Endodermal cell (in vitro differentiated cells): ENCODE results near the gene SSRP1. TPM values are rescaled to one million over a fixed set of nuclear protein-coding genes. Genes with fewer than 3 reads are reported as not detected.

ENCODE experiments used
- DNase-seq: peaks from one replicate; pipeline ENCODE4 v3.0.0-alpha.2; 2017
- H3K27ac ChIP-seq: 2 replicates; pipeline ENCODE4 v1.5.1; 2013; ENCODE audit warnings: mild to moderate bottlenecking, low read depth, low read length, moderate library complexity
- H3K27me3 ChIP-seq: 2 replicates; pipeline ENCODE4 v1.6.1; 2013; ENCODE audit warnings: mild to moderate bottlenecking, low read length, moderate library complexity; ENCODE audit not compliant: insufficient read depth, control insufficient read depth, poor library complexity, severe bottlenecking
- H3K36me3 ChIP-seq: 2 replicates; pipeline ENCODE4 v1.7.0; 2013; ENCODE audit warnings: mild to moderate bottlenecking, low read length, moderate library complexity; ENCODE audit not compliant: control insufficient read depth, insufficient read depth
- H3K4me1 ChIP-seq: one replicate; pipeline ENCODE4 v1.7.0; 2013; ENCODE audit warnings: low read length; ENCODE audit not compliant: control insufficient read depth, insufficient read depth
- H3K4me3 ChIP-seq: 2 replicates; pipeline ENCODE4 v1.5.1; 2013; ENCODE audit warnings: mild to moderate bottlenecking, low read length, moderate library complexity
- H3K9ac ChIP-seq: 2 replicates; pipeline ENCODE4 v1.6.1; 2013; ENCODE audit warnings: mild to moderate bottlenecking, low read length, moderate library complexity; ENCODE audit not compliant: poor library complexity, severe bottlenecking; ENCODE audit errors: extremely low read depth
- H3K9me3 ChIP-seq: 2 replicates; pipeline ENCODE4 v1.6.1; 2013; ENCODE audit warnings: mild to moderate bottlenecking, low read length, moderate library complexity; ENCODE audit not compliant: control insufficient read depth
- H3K27ac Mint-ChIP-seq: 2 replicates; pipeline ENCODE4 v1.8.0; 2020; ENCODE audit warnings: mixed read lengths
- H3K27me3 Mint-ChIP-seq: 2 replicates; pipeline ENCODE4 v1.8.0; 2021; ENCODE audit warnings: mild to moderate bottlenecking, mixed read lengths; ENCODE audit not compliant: insufficient read depth
- H3K36me3 Mint-ChIP-seq: 2 replicates; pipeline ENCODE4 v1.8.0; 2020; ENCODE audit warnings: low read depth, mixed read lengths
- H3K4me1 Mint-ChIP-seq: 2 replicates; pipeline ENCODE4 v1.8.0; 2020; ENCODE audit warnings: mixed read lengths
- H3K4me3 Mint-ChIP-seq: 2 replicates; pipeline ENCODE4 v1.8.0; 2020; ENCODE audit warnings: mild to moderate bottlenecking, moderate library complexity, mixed read lengths
- H3K9me3 Mint-ChIP-seq: 2 replicates; pipeline ENCODE4 v1.8.0; 2020; ENCODE audit warnings: mild to moderate bottlenecking, mixed read lengths
- CTCF ChIP-seq: fragments of 200-600 bp; sonication (generic); conservative IDR thresholded peaks from 2 replicates; pipeline ENCODE4 v1.5.0; 2021; ENCODE audit warnings: antibody characterized with exemption, mild to moderate bottlenecking
- WGBS, 2 experiments: methylation state at CpG; one replicate each; pipeline versions ENCODE4 v1.1.5 to v1.1.7; 2013; ENCODE audit warnings: missing lambda C conversion rate in 2 of 2, mixed read lengths in 1 of 2; ENCODE audit not compliant: insufficient coverage in 1 of 2, insufficient read length in 1 of 2; 5-methylcytosine and 5-hydroxymethylcytosine counted together
- total RNA-seq, 2 donors: library from RNA; stranded (reverse); fragmentation: NEBNext Ultra II Directional in 1 of 2; extraction: Animal tissue kit (Norgen Biotek cat#: 25700) in 1 of 2; gene quantifications; 2 replicates in 1 of 2; 3 replicates in 1 of 2; pipeline ENCODE4 v1.2.1, GENCODE V29; 2021

SSRP1 gene
- total RNA-seq, 2 donors from 2014 or later: 145 to 182 TPM

- DNase-seq: no peak
- Histone ChIP-seq H3K9me3 (no peaks in the 10 kb centered on the region), H3K36me3 (peaks cover 76% of the 10 kb centered on the region), H3K9ac (no peak overlapping the region), H3K27me3 (no peaks in the 10 kb centered on the region), H3K4me1 (no peaks in the 10 kb centered on the region), H3K27ac (no peak overlapping the region), H3K4me3 (no peak overlapping the region)
- WGBS, 2 experiments: 92 to 97% methylated on average over 14 of the region's 14 CpGs
- peaks cover 74% of the 10 kb centered on the region for H3K36me3 Mint-ChIP-seq
- no peak for TF ChIP-seq CTCF
- no peaks in the 10 kb centered on the region for H3K9me3 Mint-ChIP-seq
- no peak overlapping the region for H3K27ac Mint-ChIP-seq
- H3K27me3 Mint-ChIP-seq: no peaks in the 10 kb centered on the region
- peaks cover 17% of the 10 kb centered on the region for H3K4me1 Mint-ChIP-seq
- no peak overlapping the region for H3K4me3 Mint-ChIP-seq
These were observed 4.0 kb downstream of the SSRP1 start for GRCh38 chr11:57331720-57332119.

- Histone ChIP-seq H3K9me3 (no peaks in the 10 kb centered on the region), H3K9ac (no peak overlapping the region), H3K36me3 (peaks cover 87% of the 10 kb centered on the region), H3K4me1 (peaks cover 7% of the 10 kb centered on the region), H3K27ac (no peak overlapping the region), H3K4me3 (no peak overlapping the region), H3K27me3 (no peaks in the 10 kb centered on the region)
- Mint-ChIP-seq H3K27me3 (no peaks in the 10 kb centered on the region), H3K27ac (no peak overlapping the region), H3K4me3 (no peak overlapping the region), H3K36me3 (peaks cover 84% of the 10 kb centered on the region), H3K4me1 (peaks cover 19% of the 10 kb centered on the region), H3K9me3 (no peaks in the 10 kb centered on the region)
- TF ChIP-seq CTCF: no peak
- WGBS, 2 experiments: 93 to 96% methylated on average over 9 of the region's 9 CpGs
- no peak for DNase-seq
These were observed 5.7 kb downstream of the SSRP1 start for GRCh38 chr11:57330029-57330428.

GRCh38 chr11:57327721-57328120, 8.0 kb downstream of the SSRP1 start:
- H3K27me3 ChIP-seq: no peaks in the 10 kb centered on the region
- H3K36me3 ChIP-seq: peaks cover 71% of the 10 kb centered on the region
- peak overlapping the region; percentile 32 for H3K27ac Mint-ChIP-seq
- no peak for DNase-seq
- 93 to 94% methylated on average over 3 to 5 of the region's 5 CpGs for WGBS, 2 experiments
- H3K27ac ChIP-seq: no peak overlapping the region
- no peaks in the 10 kb centered on the region for H3K9me3 ChIP-seq
- no peak overlapping the region for H3K9ac ChIP-seq
- no peak for TF ChIP-seq CTCF
- H3K4me3 ChIP-seq: no peak overlapping the region
- H3K4me3 Mint-ChIP-seq: no peak overlapping the region
- peaks cover 17% of the 10 kb centered on the region for H3K4me1 ChIP-seq
- no peaks in the 10 kb centered on the region for H3K9me3 Mint-ChIP-seq
- peaks cover 67% of the 10 kb centered on the region for H3K36me3 Mint-ChIP-seq
- H3K4me1 Mint-ChIP-seq: peaks cover 19% of the 10 kb centered on the region
- H3K27me3 Mint-ChIP-seq: no peaks in the 10 kb centered on the region
